ENCODE results near the gene PFN3.
A peak's percentile ranks its signal among the peaks of the same experiment; 100 is the strongest.
"Not testable (repeated sequence)": the region's sequence is repeated elsewhere in the genome, so short reads cannot be mapped to it uniquely, and the experiment has no call there.

The PFN3 gene

DNA sequence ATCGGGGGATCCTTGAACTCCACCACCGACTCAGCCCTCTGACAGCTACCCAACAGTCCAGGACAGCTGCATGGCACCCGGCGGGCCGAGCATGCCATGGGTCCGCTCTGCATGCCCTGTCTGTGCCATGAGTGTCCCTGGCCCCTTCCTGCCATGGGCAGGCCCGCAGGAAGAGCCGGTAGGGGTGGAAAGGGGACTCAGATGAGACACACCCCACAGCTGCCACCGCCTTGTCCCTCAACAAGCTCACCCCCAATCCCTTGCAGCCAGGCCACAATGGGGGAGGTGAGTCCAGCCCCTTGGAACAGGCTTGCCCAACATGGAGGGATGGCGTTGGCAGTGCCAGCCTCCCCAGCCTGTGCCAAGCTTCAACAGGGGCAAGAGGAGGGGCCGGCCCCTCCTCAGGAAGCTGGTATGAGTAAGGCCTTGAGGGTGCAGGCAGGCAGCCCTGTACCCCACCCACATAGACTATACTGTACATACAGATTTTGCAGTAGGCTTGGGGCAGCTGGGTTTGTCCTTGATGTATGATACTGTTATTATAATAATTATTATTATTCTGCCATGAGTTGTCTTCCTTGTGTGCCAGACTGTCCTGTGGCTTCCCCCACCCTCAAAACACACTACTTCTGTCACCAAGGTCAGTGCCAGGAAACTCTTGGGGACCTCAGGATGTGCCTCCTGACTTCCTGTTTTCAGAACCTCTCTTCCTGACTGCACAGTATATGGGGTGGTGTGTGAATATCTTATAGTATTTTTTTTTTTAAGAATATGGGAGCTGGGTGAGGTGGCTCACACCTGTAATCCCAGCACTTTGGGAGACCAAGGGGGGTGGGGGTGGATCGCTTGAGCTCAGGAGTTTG is 28.2 kb downstream of the PFN3 start:
- DNase-seq (ENCODE audit: low spot score) = no peak

DNA sequence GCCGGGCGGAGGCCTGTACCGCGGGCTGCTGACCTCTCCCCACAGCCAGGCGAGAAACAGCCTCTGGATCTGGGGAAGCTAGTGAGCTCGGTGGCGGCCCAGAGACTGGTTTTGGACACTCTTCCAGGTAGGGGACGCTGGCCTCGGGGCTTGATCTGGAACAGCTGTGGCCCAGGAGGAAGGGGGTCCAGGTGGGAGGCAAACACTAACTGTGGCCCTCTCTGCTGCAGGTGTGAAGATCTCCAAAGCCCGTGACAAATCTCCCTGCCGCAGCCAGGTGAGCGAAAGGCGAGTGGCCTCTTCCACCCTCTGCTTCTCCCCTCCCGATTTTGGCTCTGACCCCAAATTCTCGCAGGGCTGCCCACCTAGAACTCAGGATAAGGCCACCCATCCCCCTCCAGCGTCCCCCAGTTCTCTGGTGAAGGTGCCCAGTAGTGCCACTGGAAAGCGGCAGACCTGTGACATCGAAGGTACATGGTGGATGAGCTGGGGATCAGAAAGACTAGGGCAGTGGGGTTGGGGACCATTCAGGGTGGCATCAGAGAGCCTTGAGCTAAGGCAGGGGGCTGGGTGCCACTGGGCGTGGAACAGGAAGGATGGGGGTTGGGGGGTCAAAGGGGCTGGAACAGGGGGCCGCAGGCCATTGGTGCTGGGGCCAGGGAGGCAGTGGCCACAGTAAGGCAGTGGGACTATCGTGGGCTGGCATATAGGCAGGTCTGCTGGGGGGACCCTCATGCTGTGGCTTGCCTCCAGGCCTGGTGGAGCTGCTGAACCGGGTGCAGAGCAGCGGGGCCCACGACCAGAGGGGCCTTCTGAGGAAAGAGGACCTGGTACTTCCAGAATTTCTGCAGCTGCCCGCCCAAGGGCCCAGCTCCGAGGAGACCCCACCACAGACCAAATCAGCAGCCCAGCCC is 29.1 kb downstream of the PFN3 start:
- no peak for DNase-seq (ENCODE audit: low spot score)

DNA sequence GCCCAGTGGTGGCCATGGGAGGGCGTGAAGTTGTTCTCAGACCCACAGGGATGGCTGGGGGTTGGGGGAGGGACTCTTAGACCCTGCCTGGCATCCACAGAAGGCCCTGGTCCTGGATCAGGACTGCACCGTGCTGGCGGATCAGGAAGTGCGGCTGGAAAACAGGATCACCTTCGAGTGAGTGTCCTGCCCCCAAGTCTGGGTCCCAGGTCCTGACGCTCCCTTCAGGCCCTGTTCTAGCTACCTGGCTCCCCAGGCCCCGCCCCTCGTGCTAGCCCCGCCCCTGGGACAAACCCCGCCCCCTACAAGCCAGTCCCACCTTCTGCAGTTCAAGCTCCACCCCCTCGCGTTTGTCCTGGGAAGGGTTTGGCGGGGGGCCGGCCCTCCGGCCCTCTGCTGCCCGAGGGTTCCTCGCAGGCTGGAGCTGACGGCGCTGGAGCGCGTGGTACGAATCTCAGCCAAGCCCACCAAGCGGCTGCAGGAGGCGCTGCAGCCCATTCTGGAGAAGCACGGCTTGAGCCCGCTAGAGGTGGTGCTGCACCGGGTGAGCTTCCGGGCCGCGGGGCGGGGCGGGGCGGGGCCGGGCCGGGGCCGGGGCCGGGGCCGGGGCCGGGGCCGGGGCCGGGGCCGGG is 29.9 kb downstream of the PFN3 start:
- DNase-seq (ENCODE audit: low spot score) = peak; percentile 94

DNA sequence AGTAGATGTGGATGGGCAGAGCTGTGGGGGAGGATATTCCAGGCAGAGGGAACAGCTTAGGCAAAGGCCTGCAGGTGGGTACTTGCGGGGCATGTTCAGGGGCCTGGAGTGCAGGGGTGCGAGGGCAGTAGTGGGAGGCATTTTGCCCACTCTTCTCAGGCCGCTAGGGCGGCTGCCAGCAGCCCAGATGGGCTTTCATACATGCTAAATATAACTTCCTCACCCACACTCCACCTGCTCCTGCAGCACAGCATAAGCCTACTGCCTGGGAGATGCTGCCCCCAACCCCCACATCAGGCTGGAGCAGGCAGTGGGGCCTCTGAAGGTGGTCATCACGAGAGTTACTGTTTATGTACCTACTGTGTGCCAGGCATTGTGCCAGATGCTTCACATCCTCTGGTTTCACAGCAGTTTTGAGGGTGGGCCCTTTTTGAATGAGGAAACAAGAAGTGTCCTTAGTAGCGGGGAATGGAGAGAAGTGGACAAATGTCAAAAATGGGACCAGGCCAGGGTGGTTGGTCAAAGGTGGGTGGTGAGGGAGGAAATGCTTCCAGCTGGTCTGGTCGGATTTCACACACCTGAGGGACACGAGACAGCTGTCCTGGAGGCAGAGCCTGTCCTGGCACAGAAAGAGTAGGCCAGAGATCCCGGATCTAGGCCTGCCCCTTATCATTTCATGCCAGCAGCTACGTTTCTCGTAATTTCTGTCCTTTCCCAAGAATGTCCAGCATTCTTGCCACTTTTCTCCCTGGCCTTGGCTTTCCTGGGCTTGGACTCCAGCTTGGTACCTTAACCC is 30.6 kb downstream of the PFN3 start:
- no peak for DNase-seq (ENCODE audit: low spot score)

DNA sequence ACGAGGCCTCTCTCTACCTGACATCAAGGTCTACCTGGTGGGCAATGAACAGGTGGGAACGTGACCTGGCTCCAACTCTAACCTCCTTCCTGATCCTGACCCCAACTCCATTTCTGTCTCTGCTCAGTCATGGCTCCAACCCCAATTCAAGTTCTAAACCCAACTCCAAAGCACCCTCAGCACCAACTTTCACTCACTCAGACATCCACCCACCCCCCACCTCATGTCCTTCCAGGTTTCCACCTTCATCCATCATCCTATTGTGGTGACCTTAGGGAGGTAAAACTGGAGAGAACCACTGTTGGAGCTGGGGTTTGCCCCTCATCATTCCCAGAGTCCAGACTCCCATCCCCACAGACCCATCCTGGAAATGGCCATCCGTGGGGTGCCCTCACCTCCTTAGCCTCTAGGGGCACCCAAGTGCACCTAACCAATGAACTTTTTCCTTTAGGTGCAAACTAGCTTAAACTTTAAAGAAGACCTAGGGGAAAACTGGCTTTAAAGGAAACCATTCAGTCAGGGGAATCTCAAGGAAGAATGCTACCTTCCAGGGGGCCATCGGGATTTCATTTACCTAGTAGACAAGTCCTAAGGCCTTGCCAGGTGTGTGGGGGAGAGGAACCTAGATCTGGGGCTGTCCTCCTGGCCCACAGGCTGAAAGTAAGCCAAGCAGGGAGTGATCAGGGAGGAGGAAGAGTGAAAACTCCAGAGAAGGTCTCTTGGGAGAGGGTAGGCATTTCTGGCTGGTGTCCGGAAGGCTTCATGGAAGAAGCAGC is 31.4 kb downstream of the PFN3 start:
- peak; percentile 60 for DNase-seq (ENCODE audit: low spot score)

DNA sequence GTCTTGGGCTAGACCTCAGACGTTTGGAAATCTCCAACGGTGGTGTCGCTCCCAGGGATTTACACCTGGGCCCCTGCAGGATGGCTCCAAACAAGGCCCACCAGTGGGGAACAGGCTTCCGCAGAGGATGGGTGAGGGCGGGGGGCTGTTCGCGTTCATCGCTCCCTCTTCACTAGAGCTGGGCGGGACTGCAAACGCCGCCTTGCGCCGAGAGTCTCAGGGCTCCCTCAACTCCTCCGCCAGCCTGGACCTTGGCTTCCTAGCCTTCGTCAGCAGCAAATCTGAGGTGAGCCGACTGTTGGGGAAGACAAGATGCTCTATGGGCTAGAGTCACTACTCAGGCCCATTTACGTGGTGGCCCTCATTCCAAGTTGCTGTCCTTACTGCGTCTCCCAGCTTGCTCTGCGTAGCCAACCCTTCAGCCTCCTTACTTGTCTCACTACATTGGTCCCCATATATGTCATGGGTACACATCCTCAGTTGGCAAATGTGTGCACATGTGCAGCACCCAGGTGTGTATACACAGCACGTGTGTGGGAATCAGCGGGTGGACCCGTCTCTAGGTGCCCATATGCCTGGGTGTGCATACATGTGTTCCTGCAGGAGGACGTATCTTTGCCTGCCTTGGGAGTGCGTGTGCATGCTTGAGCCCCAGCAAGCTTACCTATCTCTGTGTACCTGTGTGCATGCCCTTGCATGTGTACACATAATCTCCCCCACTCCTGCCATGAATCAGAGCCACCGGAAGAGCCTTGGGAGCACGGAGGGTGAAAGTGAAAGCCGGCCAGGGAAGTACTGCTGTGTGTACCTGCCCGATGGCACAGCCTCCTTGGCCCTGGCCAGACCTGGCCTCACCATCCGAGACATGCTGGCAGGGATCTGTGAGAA is 32.2 kb downstream of the PFN3 start:
- no peak for DNase-seq (ENCODE audit: low spot score)

DNA sequence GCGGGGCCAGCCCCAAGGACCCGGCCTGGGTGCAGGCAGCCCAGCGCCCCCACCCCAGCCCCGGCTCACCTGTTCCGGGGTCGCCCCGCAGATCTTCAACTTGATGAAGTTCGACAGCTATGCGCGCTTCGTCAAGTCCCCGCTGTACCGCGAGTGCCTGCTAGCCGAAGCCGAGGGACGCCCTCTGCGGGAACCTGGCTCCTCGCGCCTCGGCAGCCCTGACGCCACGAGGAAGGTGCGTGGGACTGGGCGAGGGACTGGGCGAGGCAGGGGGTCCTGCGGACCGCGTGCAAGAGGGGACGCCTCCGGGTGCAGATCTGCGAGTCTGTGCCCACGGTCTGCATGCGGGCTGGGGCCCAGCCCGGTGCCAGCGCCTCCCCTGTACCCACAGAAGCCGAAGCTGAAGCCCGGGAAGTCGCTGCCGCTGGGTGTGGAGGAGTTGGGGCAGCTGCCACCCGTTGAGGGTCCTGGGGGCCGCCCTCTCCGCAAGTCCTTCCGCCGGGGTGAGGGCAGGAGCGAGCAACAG is 33.1 kb downstream of the PFN3 start:
- DNase-seq (ENCODE audit: low spot score) = no peak

DNA sequence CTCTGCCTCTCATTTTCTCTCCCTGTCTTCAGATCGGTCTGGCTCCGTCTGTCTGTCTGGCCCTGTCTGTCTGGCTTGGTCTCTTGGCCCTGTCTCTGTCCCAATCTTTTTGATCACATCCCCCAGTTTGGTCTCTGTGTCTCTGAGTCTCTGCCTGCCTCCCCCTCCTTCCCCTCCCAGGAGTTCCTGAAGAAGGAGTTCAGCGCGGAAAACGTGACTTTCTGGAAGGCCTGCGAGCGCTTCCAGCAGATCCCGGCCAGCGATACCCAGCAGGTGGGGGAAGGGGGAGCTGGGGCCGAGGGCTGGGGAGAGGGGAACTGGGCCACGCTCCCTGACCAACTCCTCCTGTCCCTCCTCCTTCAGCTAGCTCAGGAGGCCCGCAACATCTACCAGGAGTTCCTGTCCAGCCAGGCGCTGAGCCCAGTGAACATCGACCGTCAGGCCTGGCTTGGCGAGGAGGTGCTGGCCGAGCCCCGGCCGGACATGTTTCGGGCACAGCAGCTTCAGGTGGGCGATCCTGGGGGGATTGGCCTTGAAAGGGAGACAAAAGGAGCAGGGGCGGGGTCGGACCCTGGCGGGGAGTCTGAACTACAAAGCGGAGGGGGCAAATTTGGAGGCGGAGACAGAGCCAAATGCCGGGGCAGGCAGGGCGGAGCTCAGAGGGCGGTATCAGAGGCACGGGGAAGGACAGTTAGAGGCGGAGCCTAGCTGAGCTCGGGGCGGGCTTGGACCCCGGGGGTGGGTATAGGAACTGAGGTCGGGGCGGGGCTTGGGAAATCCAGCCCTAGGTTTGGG is 33.7 kb downstream of the PFN3 start:
- DNase-seq (ENCODE audit: low spot score) = no peak

DNA sequence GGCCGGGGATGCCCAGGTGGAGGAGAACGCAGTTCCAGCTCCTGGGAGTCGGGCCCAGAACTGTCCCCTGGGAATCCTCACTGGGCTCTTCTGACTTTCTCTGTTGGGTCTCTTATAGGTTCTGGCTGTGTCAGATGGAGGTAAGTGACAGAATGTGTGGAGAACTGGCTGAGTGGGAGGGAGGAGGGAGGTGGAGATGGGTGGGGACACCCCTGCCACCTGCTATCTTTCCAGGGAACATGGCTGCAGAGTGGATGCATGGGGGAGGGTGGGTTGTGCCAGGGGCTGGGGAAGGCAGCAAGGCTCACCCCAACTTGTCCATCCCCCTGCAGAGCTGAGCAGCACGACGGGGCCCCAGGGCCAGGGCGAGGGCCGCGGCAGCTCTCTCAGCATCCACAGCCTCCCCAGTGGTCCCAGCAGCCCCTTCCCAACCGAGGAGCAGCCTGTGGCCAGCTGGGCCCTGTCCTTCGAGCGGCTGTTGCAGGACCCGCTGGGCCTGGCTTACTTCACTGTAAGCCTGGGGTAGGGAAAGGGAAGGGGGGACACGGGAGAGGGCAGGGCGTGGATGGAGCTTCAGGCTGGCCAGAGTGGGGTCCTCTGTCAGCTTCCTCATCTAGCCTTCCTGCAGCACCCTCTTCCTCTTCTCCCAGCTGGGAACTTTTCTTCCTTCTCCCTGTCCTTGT is 34.5 kb downstream of the PFN3 start:
- DNase-seq (ENCODE audit: low spot score) = no peak

DNA sequence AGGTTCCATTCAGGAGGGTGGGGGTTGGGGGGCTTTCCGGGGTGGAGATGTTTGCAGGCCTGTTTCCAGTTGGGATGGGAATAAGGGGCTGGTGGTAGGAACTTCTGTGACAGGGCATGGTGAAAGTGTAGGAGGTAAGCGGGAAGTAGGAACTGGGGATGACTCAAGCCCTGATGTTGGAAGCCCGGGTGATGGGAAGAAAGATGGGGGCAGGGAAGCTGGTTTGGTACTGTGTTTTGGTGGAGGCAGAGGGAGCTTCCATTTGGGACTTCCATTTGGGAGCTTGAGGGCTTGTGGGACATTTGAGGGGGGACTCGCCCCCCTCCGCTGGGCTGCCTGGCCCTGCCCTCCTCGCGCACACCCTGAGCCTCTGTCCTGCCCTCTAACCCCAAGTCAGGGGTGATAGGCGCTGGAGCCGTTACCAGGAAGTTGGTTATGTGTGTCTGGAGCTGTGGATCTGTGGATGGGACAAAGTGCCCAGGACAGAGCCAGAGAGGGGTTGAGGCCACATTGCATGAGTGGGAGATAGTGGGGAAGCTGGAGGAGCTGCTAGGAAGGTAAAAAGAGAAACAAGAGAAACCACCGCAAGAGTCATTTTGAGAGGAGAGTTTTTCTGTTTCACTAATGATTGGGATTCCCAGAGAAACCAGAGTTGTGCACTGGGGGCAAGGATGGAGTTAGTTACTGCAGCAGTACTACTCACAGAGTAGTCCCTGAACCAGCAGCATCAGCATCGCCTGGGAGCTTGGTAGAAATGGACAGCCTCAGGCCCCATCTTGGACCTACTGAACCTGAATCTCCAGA is 36.1 kb downstream of the PFN3 start:
- no peak for DNase-seq (ENCODE audit: low spot score)

DNA sequence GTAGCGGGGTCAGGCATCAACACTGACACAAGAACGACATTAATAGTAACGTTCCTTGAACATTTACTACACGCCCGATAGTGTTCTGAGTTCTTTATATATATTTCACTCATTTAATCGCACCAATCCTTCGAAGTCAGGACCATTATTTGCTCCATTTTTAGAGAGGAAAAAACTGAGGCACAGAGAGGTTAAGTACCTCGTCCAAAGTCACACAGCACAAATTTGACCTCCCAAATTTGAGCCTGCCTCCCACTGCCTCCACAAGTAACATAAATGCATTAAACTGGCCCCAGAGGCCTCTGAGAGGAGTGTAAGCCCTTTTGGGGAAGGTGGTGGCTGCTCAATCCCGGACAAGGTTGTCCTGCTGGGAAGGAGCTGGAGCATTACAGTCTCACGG is 36.9 kb downstream of the PFN3 start:
- DNase-seq (ENCODE audit: low spot score) = no peak

DNA sequence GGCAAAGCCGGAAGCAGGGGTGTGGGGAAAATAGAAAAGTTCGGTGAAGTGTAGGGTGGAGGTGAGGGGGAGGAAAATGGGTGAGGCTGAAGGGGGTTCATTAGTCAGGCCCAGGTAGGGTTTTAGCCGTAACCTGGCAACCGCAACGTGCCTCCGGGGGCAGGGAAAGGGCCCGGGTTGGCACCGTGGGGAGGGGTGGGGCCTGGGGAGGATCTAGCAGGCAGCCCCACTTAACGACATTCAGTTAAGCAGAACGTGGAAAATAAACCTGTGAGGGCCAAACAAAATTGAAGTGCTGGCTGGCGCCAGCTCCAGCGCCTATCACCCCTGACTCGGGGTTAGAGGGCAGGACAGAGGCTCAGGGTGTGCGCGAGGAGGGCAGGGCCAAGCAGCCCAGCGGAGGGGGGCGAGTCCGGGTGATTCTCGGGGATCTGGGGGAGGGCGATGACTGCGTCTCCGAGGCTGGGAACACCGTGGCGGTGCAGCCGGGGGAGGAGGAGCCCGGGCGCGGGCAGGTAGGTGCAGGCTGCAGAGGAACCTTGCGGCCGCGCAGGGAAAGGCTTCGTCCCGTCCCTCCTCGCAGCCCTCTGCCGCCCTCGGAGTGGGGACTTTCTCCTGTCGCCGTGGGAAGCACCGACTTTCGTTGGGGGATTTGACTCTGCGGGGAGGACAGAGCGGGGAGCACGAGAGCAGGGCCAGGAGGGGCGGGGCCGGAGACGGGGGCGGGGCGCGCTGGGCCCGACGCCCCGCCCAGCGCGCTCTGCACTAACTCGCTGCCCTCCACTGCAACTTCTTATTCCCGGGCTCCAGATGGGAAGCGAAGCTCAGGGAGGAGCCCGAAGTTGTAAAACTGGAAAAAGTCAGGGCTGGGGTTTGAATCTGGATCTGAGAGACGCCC is 37.6 kb downstream of the PFN3 start:
- peak; percentile 61 for DNase-seq (ENCODE audit: low spot score)

DNA sequence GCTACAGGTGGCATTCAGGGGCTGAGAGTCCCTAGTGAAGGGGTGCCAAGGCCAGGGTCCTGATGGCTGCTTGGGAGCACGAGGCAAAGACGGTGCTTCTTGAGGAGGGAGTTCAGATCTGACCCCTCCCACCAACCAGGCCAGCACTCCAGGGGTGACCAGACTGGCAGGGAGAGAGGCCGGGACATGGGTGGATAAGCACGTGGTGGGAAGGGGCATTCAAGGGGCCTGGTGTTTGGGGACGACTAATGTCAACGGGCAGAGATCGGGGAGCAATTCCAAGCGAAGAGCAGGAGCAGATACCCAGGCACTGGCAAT is 38.2 kb downstream of the PFN3 start:
- no peak for DNase-seq (ENCODE audit: low spot score)

DNA sequence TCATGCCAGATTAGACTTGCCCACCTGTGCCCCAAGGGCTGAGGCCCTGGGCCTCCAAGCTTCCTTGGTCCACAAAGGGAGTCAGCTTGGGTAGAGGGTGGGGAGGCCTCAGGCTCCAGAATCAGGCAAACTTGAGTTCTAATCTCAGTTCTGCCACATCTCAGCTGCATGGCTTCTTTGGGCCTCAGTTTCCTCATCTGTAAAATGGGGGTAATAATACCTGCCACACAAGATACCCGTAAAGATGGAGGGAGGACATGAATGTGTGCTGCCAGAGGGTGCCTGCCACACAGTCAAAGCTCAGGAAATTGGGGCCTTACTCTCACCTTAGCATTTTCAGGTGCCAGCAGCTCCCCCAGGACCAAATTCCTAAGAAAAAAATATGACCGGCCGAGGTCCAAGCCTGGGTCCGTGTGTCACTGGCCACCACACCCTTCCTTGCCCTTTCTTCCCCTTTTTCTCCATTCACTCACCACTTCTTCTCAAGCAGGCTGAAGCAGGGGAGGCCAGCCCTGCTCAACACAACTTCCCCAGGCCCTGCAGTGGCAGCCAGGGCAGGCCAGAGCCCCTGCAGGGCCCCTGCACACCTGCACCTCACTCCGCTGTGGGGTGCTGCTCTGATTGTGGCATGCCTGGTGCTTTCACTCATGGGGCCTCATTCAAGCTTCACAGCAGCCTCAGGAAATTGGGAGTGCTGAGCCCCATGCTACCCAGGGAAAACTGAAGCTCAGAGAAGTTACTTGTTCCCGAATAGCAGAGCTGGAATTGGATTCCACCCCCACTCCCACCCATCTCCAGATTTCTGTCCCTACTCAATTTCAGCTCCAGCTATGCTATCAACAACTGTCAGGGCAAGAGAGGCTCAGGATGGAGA is 38.8 kb downstream of the PFN3 start:
- no peak for DNase-seq (ENCODE audit: low spot score)

DNA sequence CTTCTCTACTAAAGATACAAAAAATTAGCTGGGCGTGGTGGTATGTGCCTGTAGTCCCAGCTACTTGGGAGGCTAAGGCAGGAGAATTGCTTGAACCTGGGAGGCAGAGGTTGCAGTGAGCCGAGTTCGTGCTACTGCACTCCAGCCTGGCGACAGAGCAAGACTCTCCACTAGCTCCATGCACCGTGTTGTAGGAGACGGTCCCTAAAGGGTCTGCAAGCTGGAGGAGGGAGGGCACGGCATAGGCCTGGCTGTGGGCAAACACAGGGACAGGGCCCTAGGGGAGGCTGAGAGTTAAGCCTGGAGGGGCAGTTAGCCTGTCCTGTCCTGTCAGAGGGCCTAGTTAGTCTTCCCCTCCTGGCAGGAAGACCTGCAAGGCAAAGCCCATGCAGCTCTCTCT is 39.7 kb downstream of the PFN3 start:
- DNase-seq (ENCODE audit: low spot score) = not testable (repeated sequence)

DNA sequence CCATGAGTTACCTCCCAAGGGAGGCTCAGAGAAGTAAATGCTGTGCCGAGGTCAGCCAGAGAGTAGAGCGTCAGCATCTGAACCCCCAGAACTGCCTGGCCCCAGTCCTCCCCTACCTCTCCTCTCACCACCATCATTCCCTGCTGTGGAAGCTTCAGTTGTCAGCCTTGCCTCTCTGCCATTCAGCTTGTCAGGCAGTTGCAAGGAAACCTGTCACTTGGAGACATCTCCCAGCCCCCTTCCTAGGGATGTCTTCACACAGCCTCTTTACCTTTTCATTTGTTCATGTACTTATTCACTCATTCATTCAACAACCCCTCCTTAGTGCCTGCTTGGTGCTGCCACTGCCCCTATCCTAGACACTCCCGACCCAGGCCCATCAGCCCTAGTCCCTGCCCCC is 40.6 kb downstream of the PFN3 start:
- no peak for DNase-seq (ENCODE audit: low spot score)
